Stimulated activated naive CD4-positive, alpha-beta T cell treated with Interleukin-2 at 50 U/mL for 16 hours (primary cell): ENCODE measurements around the gene FARP1.

ENCODE experiments used
- DNase-seq: peaks from one replicate; lab custom pipeline; 2025; lab: John Stamatoyannopoulos, UW

Gene FARP1

GRCh38 chr13:98201189-98201588 is 58.3 kb downstream of the FARP1 start:
- DNase-seq: no peak

DNA sequence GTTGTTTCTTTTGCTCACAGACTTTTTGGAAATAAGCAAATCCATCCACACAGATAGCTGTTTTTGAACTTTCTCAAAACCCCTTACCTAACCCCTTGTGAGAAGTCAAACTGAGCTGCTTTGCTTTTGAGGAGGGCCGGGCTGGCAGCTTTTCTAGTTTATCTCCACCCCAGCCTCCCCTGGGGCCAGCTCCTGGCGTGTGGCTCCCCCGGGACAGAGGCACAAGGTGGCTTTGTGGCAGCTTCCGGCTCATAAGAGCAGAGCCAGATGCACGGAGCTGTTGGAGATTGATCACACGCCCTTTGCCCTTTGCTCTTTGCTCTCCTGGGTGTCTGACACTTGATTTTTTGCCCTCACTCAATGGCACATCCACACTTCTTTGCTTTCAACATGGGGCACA is 59.1 kb downstream of the FARP1 start:
- DNase-seq: no peak

- no peak for DNase-seq
These were observed 60.9 kb downstream of the FARP1 start for GRCh38 chr13:98203646-98204326.

- no peak for DNase-seq
These were observed 61.7 kb downstream of the FARP1 start for GRCh38 chr13:98204546-98204945.

- no peak for DNase-seq
These were observed 64.1 kb downstream of the FARP1 start for GRCh38 chr13:98206946-98207345.

DNA sequence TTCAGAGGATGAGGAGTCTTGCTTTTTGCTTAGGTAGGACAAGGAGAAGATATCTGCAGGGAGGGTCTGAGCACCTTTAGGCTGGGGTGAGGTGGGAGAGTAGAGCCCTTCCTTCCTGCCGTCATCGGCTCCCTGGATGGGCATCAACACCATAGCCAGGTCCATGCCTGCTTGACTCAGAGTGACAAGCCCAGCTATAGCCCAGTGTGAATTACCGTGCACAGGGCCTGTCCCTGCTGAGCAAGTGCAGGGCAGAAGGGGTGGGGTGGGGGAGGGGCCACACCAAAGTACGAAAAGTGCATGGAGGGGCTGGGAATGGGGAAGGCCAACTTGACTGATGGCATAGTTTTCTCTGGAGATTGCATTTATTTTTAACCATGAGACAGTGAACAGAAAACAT is 64.5 kb downstream of the FARP1 start:
- DNase-seq: no peak

DNA sequence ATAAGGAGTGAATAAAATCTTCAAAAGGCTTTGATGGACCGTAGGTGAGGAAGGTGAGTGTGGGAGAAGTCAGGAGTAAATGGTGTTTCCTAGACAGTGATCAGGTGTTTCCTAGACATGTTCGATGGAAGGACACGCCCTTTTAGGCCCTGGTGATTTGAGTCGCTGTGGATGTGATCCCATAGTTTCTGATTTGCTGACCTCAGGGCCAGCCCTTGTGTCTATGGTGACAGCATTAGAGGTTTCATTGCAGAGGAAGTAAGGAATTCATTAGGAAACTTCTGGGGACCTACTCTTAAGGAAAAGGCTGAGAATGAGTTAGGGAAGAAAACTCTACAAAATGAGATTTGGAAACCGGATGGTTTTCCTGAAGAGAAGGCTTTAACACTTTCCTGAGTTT is 65.7 kb downstream of the FARP1 start:
- no peak for DNase-seq

DNA sequence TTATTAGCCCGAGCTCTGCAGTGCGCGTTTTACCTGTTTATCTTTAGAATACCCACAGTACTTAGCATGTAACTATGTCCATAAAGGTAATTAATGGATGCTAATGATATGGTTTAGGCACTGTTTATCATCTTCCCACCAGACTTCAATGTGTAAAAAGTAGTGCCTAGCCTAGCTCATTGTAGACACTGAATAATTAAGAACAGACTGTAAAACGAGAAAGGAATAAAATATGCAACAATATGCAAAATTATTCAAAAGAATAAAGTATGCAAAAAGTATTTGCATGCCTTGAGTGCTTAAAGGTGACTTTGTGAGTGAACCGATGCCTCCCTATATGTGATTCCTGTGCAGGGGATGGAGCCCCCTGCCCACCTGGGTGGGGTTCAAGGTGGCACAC is 69.9 kb downstream of the FARP1 start:
- DNase-seq: no peak

- DNase-seq: no peak
These were observed 70.5 kb downstream of the FARP1 start for GRCh38 chr13:98213354-98213753.

DNA sequence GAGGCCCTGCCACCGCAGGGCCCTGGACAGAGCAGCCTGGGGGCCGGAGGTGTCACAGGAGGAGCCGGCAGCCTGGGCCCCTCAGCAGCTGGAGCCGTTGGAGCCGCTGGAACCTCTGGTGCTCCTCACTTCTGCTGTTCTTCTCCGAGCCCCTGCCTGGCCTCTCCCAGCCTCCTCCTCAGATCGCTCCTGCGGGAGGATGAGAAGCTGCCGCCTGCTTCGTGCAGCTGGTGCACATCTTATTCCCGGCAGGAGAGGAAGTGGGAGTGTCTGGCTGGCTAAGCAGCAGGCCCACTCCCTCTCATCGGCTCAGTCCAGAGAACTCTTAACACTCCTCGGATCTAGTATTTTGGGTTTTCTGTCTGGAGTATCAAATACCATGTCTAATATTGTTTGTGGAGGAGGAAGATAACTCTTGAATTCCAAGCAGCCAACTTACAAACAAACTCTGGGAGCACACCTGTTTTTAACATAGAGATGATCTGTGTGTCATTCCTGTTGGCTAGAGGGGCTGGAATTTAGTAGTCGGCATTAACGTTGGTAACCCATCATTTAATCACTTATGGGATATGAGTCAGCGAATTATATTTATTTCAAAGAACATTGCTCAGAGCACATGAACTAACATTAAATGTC is 71.2 kb downstream of the FARP1 start:
- DNase-seq: no peak

DNA sequence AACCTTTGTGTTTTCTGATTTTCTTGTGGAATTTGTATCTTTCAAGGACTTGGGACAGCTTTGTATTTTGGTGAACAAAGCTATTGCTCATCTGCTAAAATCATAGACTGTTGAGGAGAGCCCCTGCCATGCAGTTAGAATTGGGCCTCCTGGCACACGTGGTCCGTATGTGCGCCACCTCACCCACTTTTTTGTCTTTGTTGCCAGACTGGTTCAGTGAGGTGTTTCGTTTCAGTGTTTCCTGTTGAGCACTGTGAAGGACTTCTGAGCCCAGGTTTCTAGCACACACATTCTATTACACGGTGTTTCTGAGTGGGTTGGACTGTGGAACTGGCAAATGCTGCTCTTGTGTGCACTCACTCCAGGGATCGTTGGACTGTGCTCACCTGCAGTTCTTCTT is 71.8 kb downstream of the FARP1 start:
- DNase-seq: no peak

DNA sequence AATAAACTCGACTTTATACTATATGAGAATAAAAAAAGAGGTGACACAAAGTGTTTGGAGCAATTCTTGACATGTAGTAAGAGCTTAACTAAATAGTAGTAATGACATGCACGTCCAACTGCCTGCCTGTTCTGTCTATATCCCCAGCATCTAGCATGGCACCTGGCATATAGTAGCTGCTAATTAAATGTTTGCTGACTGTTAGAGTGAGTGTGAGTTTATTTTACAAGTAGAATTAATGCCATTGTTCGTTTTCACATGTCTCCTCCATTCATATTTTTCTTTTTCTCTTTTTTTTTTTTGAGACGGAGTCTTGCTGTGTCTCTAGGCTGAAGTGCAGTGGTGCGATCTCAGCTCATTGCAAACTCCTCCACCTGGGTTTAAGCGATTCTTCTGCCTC is 72.6 kb downstream of the FARP1 start:
- DNase-seq: no peak

- no peak for DNase-seq
These were observed 73.3 kb downstream of the FARP1 start for GRCh38 chr13:98216135-98216565.

- no peak for DNase-seq
These were observed 73.9 kb downstream of the FARP1 start for GRCh38 chr13:98216711-98217285.

- no peak for DNase-seq
These were observed 74.7 kb downstream of the FARP1 start for GRCh38 chr13:98217597-98217996.

DNA sequence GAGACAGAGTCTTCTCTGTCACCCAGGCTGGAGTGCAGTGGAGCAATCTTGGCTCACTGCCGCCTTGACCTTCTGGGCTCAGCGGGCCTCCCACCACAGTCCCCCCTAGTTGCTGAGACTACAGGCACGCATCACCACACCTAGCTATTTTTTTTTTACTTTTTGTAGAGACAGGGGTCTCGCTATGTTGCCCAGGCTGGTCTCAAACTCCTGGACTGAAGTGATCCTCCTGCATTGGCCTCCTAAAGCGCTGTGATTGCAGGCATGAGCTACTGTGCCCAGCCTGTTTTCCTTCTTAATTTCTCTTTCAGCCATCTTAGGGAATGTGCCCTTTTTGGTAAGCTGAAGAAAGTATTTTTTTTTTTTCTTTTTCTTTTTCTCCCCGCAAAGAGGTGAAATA is 76.8 kb downstream of the FARP1 start:
- DNase-seq: no peak

DNA sequence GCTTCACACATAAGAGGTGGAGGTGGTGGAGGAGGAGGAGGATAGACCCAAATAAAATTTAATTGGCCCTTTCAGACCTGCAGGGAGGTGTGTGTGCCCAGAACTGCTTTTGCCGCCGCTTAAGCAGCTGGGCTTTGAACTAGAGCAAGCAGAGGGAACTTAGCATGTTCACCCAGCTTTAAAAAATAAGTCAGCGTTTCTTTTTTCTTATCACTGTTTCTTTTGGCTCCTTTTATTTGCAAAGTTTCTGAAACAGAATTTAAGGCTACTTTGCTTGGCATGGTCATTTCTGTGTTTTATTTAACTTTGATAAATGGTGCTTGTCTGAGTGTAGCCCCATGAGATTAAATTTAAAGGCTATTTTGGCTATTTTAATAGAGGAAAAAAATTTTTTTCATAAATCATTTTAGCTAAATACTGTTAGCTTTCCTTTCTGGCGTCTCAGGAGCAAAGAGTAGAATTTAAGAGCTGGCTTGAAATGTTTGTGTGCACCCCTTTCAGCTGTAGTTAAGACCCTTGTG is 77.4 kb downstream of the FARP1 start:
- no peak for DNase-seq

DNA sequence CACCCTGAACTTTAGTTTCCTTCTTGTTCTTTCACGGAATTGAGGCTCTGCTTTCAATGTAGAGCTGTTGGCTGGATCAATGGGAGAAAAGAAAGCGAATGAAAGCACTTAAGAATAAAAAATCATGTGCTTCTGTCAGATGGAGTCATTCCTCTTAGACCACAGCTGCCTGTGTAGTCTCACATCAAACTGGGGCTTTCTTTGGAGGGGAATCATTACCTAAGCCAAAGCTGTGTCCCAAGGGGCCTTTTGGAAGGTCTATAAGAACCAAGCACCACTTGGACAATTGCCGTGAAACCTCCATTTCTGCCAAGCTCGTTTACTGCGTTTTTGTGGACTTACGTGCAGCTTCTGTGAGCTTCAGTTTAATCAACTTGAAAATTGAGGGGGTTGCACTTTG is 78.3 kb downstream of the FARP1 start:
- DNase-seq: no peak

DNA sequence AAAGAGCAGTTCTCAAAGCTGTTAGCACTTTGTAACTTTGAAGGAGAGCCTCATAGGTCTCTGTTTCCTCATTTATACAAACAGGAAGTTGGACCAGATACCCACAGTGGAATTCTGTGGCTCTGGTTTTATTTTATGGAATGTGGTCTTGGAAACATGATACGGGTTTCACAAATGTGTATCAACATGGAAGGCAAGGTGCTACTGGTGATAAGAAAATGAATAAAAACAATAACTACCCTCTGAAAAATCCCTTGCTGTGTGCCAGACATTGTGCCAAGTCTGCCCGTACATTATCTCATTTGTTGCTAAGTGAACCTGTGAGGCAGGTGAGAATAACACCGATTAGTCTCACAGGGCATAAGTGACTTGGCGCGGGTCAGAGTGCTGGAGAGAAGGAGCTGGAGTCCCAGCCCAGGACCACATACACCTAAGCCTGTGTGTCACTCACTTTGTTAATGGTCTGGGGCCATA is 79.2 kb downstream of the FARP1 start:
- no peak for DNase-seq

DNA sequence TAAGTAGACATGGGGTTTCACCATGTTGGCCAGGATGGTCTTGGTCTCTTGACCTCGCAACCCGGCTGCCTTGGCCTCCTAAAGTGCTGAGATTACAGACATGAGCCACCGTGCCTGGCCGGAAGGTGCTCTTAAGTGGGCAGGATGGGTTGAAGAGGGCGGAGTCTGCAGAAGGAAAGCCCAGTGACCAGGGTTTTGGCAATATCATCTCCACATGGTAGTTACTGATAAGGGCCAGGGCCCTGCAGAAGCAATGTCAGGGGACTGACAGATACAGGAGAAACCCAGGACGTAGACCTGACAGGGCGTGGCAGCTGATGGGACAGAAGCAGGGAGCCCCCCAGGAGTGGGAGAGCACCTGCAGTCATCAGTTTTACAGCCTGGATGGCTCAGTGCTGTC is 79.9 kb downstream of the FARP1 start:
- DNase-seq: no peak

GRCh38 chr13:98223741-98224140 is 80.8 kb downstream of the FARP1 start:
- DNase-seq: no peak

- no peak for DNase-seq
These were observed 81.7 kb downstream of the FARP1 start for GRCh38 chr13:98224557-98224956.
